ENCODE measurements around the gene POR. TPM values are rescaled to one million over a fixed set of nuclear protein-coding genes. Genes with fewer than 3 reads are reported as not detected.
A peak's percentile ranks its signal among the peaks of the same experiment; 100 is the strongest.
"Not testable (repeated sequence)": the region's sequence is repeated elsewhere in the genome, so short reads cannot be mapped to it uniquely, and the experiment has no call there.

Gene POR
- total RNA-seq, 1 experiment from 2014 or later = 45.1 TPM

- no peaks in the 10 kb centered on the region for H3K27me3 Mint-ChIP-seq (ENCODE audit: insufficient read depth, unreplicated experiment)
- intact Hi-C loops (cut with micrococcal nuclease) = no loop called here
- H3K36me3 Mint-ChIP-seq (ENCODE audit: insufficient read depth, unreplicated experiment) = no peaks in the 10 kb centered on the region
- POLR2A ChIA-PET = interaction anchor here (0.7 to 0.9 kb wide), 3 partner anchors 39 to 197 kb away, joined by 3 to 4 read pairs (median 3); partner anchors contain the start of genes MDH2 and STYXL1
- DNase-seq (ENCODE audit: unreplicated experiment) = no peak
- CTCF ChIA-PET = interaction anchor here (0.6 to 1.7 kb wide), 3 partner anchors 148 to 433 kb away, joined by 4 to 6 read pairs (median 4); no protein-coding TSS in a partner anchor
- no peak for TF ChIP-seq CTCF (IDR thresholded peaks at IDR 0.05; ENCODE audit: unreplicated experiment)
- no peak overlapping the region for H3K4me3 Mint-ChIP-seq (ENCODE audit: unreplicated experiment)
- no TSS peak for BruUV-seq (replicated peaks)
- no peaks in the 10 kb centered on the region for H3K9me3 Mint-ChIP-seq (ENCODE audit: unreplicated experiment)
- H3K4me1 Mint-ChIP-seq (ENCODE audit: insufficient read depth, unreplicated experiment) = peaks cover 2% of the 10 kb centered on the region
- H3K27ac Mint-ChIP-seq (ENCODE audit: low read depth, unreplicated experiment) = peak overlapping the region; percentile 51
Measured at GRCh38 chr7:75872073-75872782, 42.7 kb upstream of the POR start.

- intact Hi-C loops (cut with micrococcal nuclease); BruUV-seq (replicated peaks); H3K9me3 Mint-ChIP-seq (ENCODE audit: unreplicated experiment); H3K4me3 Mint-ChIP-seq (ENCODE audit: unreplicated experiment); H3K27ac Mint-ChIP-seq (ENCODE audit: low read depth, unreplicated experiment); H3K4me1 Mint-ChIP-seq (ENCODE audit: insufficient read depth, unreplicated experiment); H3K36me3 Mint-ChIP-seq (ENCODE audit: insufficient read depth, unreplicated experiment); DNase-seq (ENCODE audit: unreplicated experiment); H3K27me3 Mint-ChIP-seq (ENCODE audit: insufficient read depth, unreplicated experiment): not testable (repeated sequence)
- ChIA-PET POLR2A (interaction anchor here (0.6 to 3.3 kb wide), 2 partner anchors 28 to 41 kb away, joined by 5 to 20 read pairs; partner anchors contain the start of gene POR), CTCF (interaction anchor here (1.7 kb wide), 1 partner anchor 8 kb away, joined by 7 read pairs; no protein-coding TSS in a partner anchor)
Measured at GRCh38 chr7:75874180-75874579, 40.8 kb upstream of the POR start.

- ChIA-PET CTCF (interaction anchor here (0.5 to 1.7 kb wide), 7 partner anchors 9 to 123 kb away, joined by 3 to 7 read pairs (median 3); no protein-coding TSS in a partner anchor), POLR2A (interaction anchor here (0.5 to 3.3 kb wide), 5 partner anchors 9 to 389 kb away, joined by 3 to 20 read pairs (median 5); partner anchors contain the start of genes POM121C and POR)
- Mint-ChIP-seq H3K27ac (ENCODE audit: low read depth, unreplicated experiment) (no peak overlapping the region), H3K4me3 (ENCODE audit: unreplicated experiment) (no peak overlapping the region), H3K36me3 (ENCODE audit: insufficient read depth, unreplicated experiment) (no peaks in the 10 kb centered on the region), H3K4me1 (ENCODE audit: insufficient read depth, unreplicated experiment) (peaks cover 7% of the 10 kb centered on the region), H3K27me3 (ENCODE audit: insufficient read depth, unreplicated experiment) (no peaks in the 10 kb centered on the region), H3K9me3 (ENCODE audit: unreplicated experiment) (no peaks in the 10 kb centered on the region)
- intact Hi-C loops (cut with micrococcal nuclease) = no loop called here
- TF ChIP-seq CTCF (IDR thresholded peaks at IDR 0.05; ENCODE audit: unreplicated experiment) = no peak
- DNase-seq (ENCODE audit: unreplicated experiment) = peak; percentile 81
- BruUV-seq (replicated peaks) = no TSS peak
Measured at GRCh38 chr7:75875113-75876080, 39.6 kb upstream of the POR start.

GRCh38 chr7:75876126-75876881 lies 38.7 kb upstream of the POR start:
- DNase-seq (ENCODE audit: unreplicated experiment) = peak; percentile 49
- ChIA-PET POLR2A (interaction anchor here (0.5 to 3.3 kb wide), 7 partner anchors 10 to 390 kb away, joined by 3 to 20 read pairs (median 5); partner anchors contain the start of genes MDH2, POM121C, POR and STYXL1), CTCF (interaction anchor here (0.6 to 1.1 kb wide), 3 partner anchors 29 to 113 kb away, joined by 3 to 4 read pairs (median 3); no protein-coding TSS in a partner anchor)
- no peak overlapping the region for H3K4me3 Mint-ChIP-seq (ENCODE audit: unreplicated experiment)
- intact Hi-C loops (cut with micrococcal nuclease) = no loop called here
- no TSS peak for BruUV-seq (replicated peaks)
- no peaks in the 10 kb centered on the region for H3K9me3 Mint-ChIP-seq (ENCODE audit: unreplicated experiment)
- H3K27me3 Mint-ChIP-seq (ENCODE audit: insufficient read depth, unreplicated experiment) = no peaks in the 10 kb centered on the region
- H3K4me1 Mint-ChIP-seq (ENCODE audit: insufficient read depth, unreplicated experiment) = peaks cover 7% of the 10 kb centered on the region
- peaks cover 7% of the 10 kb centered on the region for H3K36me3 Mint-ChIP-seq (ENCODE audit: insufficient read depth, unreplicated experiment)
- no peak for TF ChIP-seq CTCF (IDR thresholded peaks at IDR 0.05; ENCODE audit: unreplicated experiment)
- no peak overlapping the region for H3K27ac Mint-ChIP-seq (ENCODE audit: low read depth, unreplicated experiment)
